H9 (cell line): ENCODE results near the gene CENPV. TPM values are rescaled to one million over a fixed set of nuclear protein-coding genes. Genes with fewer than 3 reads are reported as not detected.
A peak's percentile ranks its signal among the peaks of the same experiment; 100 is the strongest.

ENCODE experiments used
- DNase-seq: peaks from one replicate; pipeline ENCODE4 v3.0.0-alpha.2; 2017
- H2AFZ ChIP-seq: one replicate; pipeline ENCODE4 v1.6.1; 2013; ENCODE audit warnings: mild to moderate bottlenecking, low read length, control low read depth, moderate library complexity
- H2AK5ac ChIP-seq: 2 replicates; pipeline ENCODE4 v1.6.1; 2013; ENCODE audit warnings: low read length, control low read depth, mixed read lengths; ENCODE audit not compliant: insufficient read length
- H2BK120ac ChIP-seq: one replicate; pipeline ENCODE4 v1.6.1; 2013; ENCODE audit warnings: low read depth, mild to moderate bottlenecking, low read length, control low read depth, inconsistent platforms; ENCODE audit not compliant: poor library complexity, severe bottlenecking
- H2BK12ac ChIP-seq: 2 replicates; pipeline ENCODE4 v1.6.1; 2013; ENCODE audit warnings: low read length, control low read depth, mixed read lengths, low read depth; ENCODE audit not compliant: insufficient read length
- H2BK15ac ChIP-seq: 2 replicates; pipeline ENCODE4 v1.6.1; 2013; ENCODE audit warnings: low read depth, low read length, control low read depth
- H2BK20ac ChIP-seq: one replicate; pipeline ENCODE4 v1.6.1; 2013; ENCODE audit warnings: low read depth, mild to moderate bottlenecking, low read length, control low read depth, inconsistent platforms; ENCODE audit not compliant: poor library complexity, severe bottlenecking
- H2BK5ac ChIP-seq: 2 replicates; pipeline ENCODE4 v1.6.1; 2013; ENCODE audit warnings: low read length, control low read depth, mixed read lengths; ENCODE audit not compliant: insufficient read length
- H3K14ac ChIP-seq: 2 replicates; pipeline ENCODE4 v1.6.1; 2013; ENCODE audit warnings: low read length, control low read depth; ENCODE audit not compliant: insufficient read depth
- H3K18ac ChIP-seq: 2 replicates; pipeline ENCODE4 v1.6.1; 2013; ENCODE audit warnings: low read depth, mild to moderate bottlenecking, mixed read lengths, low read length, control low read depth; ENCODE audit not compliant: insufficient read length
- H3K23ac ChIP-seq: 2 replicates; pipeline ENCODE4 v1.6.1; 2013; ENCODE audit warnings: low read length, control low read depth, mixed read lengths, low read depth; ENCODE audit not compliant: insufficient read length
- H3K23me2 ChIP-seq: 2 replicates; pipeline ENCODE4 v1.6.1; 2013; ENCODE audit warnings: low read depth, mild to moderate bottlenecking, mixed read lengths, low read length, control low read depth; ENCODE audit not compliant: insufficient read length, poor library complexity, severe bottlenecking
- H3K27ac ChIP-seq: 2 replicates; pipeline ENCODE4 v1.5.1; 2013; ENCODE audit warnings: low read length, control low read depth, mixed read lengths, low read depth; ENCODE audit not compliant: insufficient read length
- H3K27me3 ChIP-seq: 2 replicates; pipeline ENCODE4 v1.6.1; 2013; ENCODE audit warnings: low read length, control low read depth, inconsistent platforms; ENCODE audit not compliant: insufficient read depth
- H3K4ac ChIP-seq: 2 replicates; pipeline ENCODE4 v1.6.1; 2013; ENCODE audit warnings: low read depth, mild to moderate bottlenecking, control low read depth, inconsistent platforms, low read length, moderate library complexity
- H3K4me1 ChIP-seq: 2 replicates; pipeline ENCODE4 v1.6.1; 2013; ENCODE audit warnings: low read length, control low read depth, inconsistent platforms; ENCODE audit not compliant: insufficient read depth
- H3K4me2 ChIP-seq: 2 replicates; pipeline ENCODE4 v1.6.1; 2013; ENCODE audit warnings: low read length, control low read depth, mixed read lengths; ENCODE audit not compliant: insufficient read length, insufficient read depth
- H3K56ac ChIP-seq: 2 replicates; pipeline ENCODE4 v1.6.1; 2013; ENCODE audit warnings: low read depth, mild to moderate bottlenecking, mixed read lengths, low read length, control low read depth; ENCODE audit not compliant: insufficient read length
- H3K79me1 ChIP-seq: 2 replicates; pipeline ENCODE4 v1.6.1; 2013; ENCODE audit warnings: low read depth, mild to moderate bottlenecking, moderate library complexity, low read length, control low read depth, inconsistent platforms; ENCODE audit not compliant: insufficient read depth, poor library complexity, severe bottlenecking
- H3K79me2 ChIP-seq: 2 replicates; pipeline ENCODE4 v1.6.1; 2013; ENCODE audit warnings: low read length, control low read depth, inconsistent platforms; ENCODE audit not compliant: insufficient read depth
- H3K9ac ChIP-seq: 2 replicates; pipeline ENCODE4 v1.6.1; 2013; ENCODE audit warnings: low read length, control low read depth, mixed read lengths; ENCODE audit not compliant: insufficient read length; ENCODE audit errors: extremely low read depth
- H3K9me3 ChIP-seq: one replicate; pipeline ENCODE4 v1.6.1; 2013; ENCODE audit warnings: low read depth, low read length, inconsistent platforms; ENCODE audit not compliant: control insufficient read depth
- H3T11ph ChIP-seq: one replicate; pipeline ENCODE4 v1.6.1; 2013; ENCODE audit warnings: mild to moderate bottlenecking, low read length, control low read depth, inconsistent platforms
- H4K20me1 ChIP-seq: one replicate; pipeline ENCODE4 v1.6.1; 2013; ENCODE audit not compliant: control insufficient read depth, insufficient read length, insufficient read depth
- H4K5ac ChIP-seq: 2 replicates; pipeline ENCODE4 v1.6.1; 2013; ENCODE audit warnings: low read depth, mild to moderate bottlenecking, mixed read lengths, low read length, control low read depth; ENCODE audit not compliant: insufficient read length
- H4K8ac ChIP-seq: replicated peaks from 2 replicates; pipeline ENCODE4 v1.6.1; 2013; ENCODE audit warnings: low read length, control low read depth, mixed read lengths, low read depth; ENCODE audit not compliant: insufficient read length
- H4K91ac ChIP-seq: 2 replicates; pipeline ENCODE4 v1.6.1; 2013; ENCODE audit warnings: low read depth, mild to moderate bottlenecking, moderate library complexity, mixed read lengths, low read length, control low read depth; ENCODE audit not compliant: insufficient read length
- H3K27ac Mint-ChIP-seq, 3 experiments: 2 replicates in 2 of 3; 3 replicates in 1 of 3; pipeline ENCODE4 v1.8.0; 2020 to 2021; ENCODE audit warnings: mixed read lengths in 3 of 3, mild to moderate bottlenecking in 1 of 3, moderate library complexity in 1 of 3
- H3K27me3 Mint-ChIP-seq: 2 replicates; pipeline ENCODE4 v1.8.0; 2021; ENCODE audit warnings: low read depth, mild to moderate bottlenecking, moderate library complexity, mixed read lengths
- H3K36me3 Mint-ChIP-seq, 3 experiments: 2 replicates in 2 of 3; 3 replicates in 1 of 3; pipeline ENCODE4 v1.8.0; 2020 to 2021; ENCODE audit warnings: low read depth in 3 of 3, mixed read lengths in 3 of 3; ENCODE audit not compliant: insufficient read depth in 1 of 3
- H3K4me1 Mint-ChIP-seq, 2 experiments: 2 replicates each; pipeline ENCODE4 v1.8.0; 2020; ENCODE audit warnings: mixed read lengths in 2 of 2
- H3K4me3 Mint-ChIP-seq, 2 experiments: 2 replicates in 1 of 2; 3 replicates in 1 of 2; pipeline ENCODE4 v1.8.0; 2020 to 2021; ENCODE audit warnings: mild to moderate bottlenecking in 2 of 2, mixed read lengths in 2 of 2, moderate library complexity in 1 of 2
- H3K9me3 Mint-ChIP-seq, 2 experiments: 2 replicates in 1 of 2; 3 replicates in 1 of 2; pipeline ENCODE4 v1.8.0; 2020; ENCODE audit warnings: mild to moderate bottlenecking in 2 of 2, mixed read lengths in 2 of 2, moderate library complexity in 1 of 2
- CTCF ChIP-seq: fragments of 200-600 bp; sonication (generic); conservative IDR thresholded peaks from 3 replicates; pipeline ENCODE4 v1.8.0; 2021; ENCODE audit warnings: antibody characterized with exemption, mild to moderate bottlenecking
- WGBS: extraction: QIAGEN DNeasy Blood & Tissue Kit; methylation state at CpG from one replicate; pipeline ENCODE4 v1.1.7; 2013; ENCODE audit warnings: missing lambda C conversion rate, low lambda C conversion rate, mixed read lengths; ENCODE audit not compliant: insufficient read length; ENCODE audit errors: extremely low coverage; 5-methylcytosine and 5-hydroxymethylcytosine counted together
- total RNA-seq: library from RNA; stranded (reverse); gene quantifications from 2 replicates; pipeline ENCODE4 v1.2.1, GENCODE V29; 2021

Gene CENPV
- total RNA-seq, 1 experiment from 2014 or later = 200 TPM

- Histone ChIP-seq H4K91ac (no peak overlapping the region), H2BK12ac (no peak overlapping the region), H3K4me1 (no peaks in the 10 kb centered on the region), H3K27ac (no peak overlapping the region), H3K9me3 (no peaks in the 10 kb centered on the region), H3K27me3 (no peaks in the 10 kb centered on the region), H3K79me2 (peaks cover 6% of the 10 kb centered on the region; the same call in 1 of the 2 replicates), H4K5ac (no peak overlapping the region), H3K56ac (no peak overlapping the region), H4K8ac (no peak overlapping the region), H3K23me2 (peaks cover 8% of the 10 kb centered on the region), H2BK5ac (no peak overlapping the region), H3K4ac (no peak overlapping the region), H2AK5ac (no peak overlapping the region), H3K79me1 (peaks cover 3% of the 10 kb centered on the region), H3K14ac (no peak overlapping the region), H2BK20ac (no peak overlapping the region), H2BK15ac (no peak overlapping the region), H3K18ac (no peak overlapping the region), H3T11ph (no peak overlapping the region), H3K9ac (no peak overlapping the region), H3K23ac (no peak overlapping the region), H2BK120ac (no peak overlapping the region), H3K4me2 (no peak overlapping the region), H4K20me1 (no peaks in the 10 kb centered on the region), H2AFZ (no peak overlapping the region)
- no peak for TF ChIP-seq CTCF
- peak; percentile 54 for DNase-seq
- H3K36me3 Mint-ChIP-seq = peaks cover 3 to 8% (median 8%) of the 10 kb centered on the region in 3 experiments
- H3K4me3 Mint-ChIP-seq = peak overlapping the region in 1 of 2 experiments; percentile 39; a peak in 1 of 5 replicates
- peaks cover 18 to 21% of the 10 kb centered on the region in 2 experiments for H3K4me1 Mint-ChIP-seq
- H3K27ac Mint-ChIP-seq = no peak overlapping the region
- no peaks in the 10 kb centered on the region for H3K9me3 Mint-ChIP-seq
- WGBS = no CpG with 5 or more reads among the region's 14 CpGs
- peaks cover 24% of the 10 kb centered on the region for H3K27me3 Mint-ChIP-seq
Observed at GRCh38 chr17:16354585-16354984, 1.3 kb upstream of the CENPV start.
